Amygdala (tissue), 56 donors: ENCODE results near the gene OS9.
"Not testable (repeated sequence)": the region's sequence is repeated elsewhere in the genome, so short reads cannot be mapped to it uniquely, and the experiment has no call there.

Experiments used
- DNase-seq, 56 donors: peaks; one replicate each; lab custom pipeline; 2025; lab: John Stamatoyannopoulos, UW

Gene OS9

DNA sequence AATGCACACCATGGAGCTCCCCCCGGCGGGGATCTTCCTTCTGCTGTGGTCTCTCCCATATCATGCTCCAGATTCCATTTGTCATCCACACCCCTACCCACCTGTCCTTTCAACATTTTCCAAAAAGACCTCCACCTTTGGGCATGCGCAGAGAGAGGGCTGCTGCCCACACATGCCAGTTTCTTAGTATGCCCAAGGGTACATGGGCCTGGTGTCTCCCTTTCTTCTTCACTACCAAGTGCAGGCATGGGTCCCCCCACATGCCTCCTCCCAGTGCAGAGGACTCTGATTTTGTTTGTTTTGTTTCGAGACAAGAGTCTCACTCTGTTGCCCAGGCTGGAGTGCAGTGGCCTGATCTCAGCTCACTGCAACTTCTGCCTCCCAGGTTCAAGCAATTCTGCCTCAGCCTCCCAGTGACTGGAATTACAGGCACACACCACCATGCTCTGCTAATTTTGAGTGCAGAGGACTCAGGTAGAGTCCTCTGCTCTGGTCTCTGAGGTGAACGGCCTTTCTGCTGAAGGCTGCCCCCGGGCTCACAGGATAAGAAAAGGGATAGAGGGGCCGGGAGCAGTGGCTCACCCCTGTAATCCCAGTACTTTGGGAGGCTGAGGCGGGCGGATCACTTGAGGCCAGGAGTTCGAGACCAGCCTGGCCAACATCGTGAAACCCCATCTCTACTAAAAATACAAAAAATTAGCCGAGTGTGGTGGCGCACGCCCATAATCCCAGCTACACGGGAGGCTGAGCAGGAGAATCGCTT is 28.1 kb downstream of the OS9 start:
- not testable (repeated sequence) for DNase-seq

DNA sequence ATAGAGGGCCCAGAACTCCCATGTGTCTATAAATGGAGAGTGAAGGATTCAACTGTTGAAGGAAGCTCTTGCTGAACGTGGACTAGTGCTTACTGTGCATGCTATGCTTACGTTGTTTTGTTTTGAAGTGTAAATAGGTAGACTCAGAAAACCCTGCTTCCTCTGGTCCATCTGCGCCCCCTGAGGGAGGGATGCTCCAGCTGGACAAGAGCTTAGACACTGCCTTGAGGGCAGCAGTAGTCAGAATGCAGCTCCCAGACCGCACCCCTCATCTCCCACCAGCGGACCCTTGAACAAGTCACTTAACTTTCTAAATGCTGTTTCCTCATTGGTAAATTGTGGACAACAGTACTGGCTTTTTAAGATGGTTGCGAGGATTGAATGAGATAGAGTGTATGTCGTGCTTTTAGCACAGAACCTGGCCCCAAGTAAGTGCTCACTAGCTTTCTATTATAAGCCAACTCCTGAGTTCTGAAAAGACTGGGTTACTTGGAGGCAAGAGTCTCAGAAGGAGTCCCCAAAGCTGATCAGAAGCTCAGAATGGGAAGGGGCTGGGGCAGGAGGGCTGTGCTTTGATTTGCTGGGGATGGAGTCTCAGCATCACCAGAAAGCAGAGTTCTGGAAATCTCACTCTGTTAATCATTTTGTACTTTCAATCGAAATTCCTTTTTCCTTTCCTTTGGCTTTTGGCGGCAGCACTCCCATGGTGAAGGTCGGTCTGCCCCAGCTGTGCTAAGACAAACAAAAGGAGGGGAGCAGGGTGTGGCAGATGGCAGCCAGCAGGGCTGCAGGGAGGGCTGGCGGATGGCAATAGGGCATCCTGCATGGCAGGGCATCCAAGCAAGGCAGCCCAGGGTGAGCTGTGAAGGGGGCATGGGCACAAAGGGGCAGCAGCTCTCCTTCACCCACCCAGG is 29.0 kb downstream of the OS9 start:
- no peak for DNase-seq

DNA sequence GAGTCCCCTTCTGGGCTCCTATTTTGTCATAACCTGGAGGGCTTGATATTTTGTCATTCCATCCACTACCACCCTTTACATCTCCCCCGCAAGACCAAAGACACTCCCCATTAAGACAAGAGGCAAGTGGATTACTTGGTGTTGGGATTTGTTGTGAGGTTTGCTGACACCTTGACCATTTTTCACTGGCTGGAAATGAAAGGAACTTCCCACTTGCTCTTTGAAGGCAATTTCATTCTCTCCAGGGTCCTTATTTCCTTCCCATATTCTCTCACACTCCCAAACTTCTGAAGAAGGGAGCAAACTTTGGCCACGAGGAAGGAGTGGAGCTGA is 29.7 kb downstream of the OS9 start:
- no peak for DNase-seq

DNA sequence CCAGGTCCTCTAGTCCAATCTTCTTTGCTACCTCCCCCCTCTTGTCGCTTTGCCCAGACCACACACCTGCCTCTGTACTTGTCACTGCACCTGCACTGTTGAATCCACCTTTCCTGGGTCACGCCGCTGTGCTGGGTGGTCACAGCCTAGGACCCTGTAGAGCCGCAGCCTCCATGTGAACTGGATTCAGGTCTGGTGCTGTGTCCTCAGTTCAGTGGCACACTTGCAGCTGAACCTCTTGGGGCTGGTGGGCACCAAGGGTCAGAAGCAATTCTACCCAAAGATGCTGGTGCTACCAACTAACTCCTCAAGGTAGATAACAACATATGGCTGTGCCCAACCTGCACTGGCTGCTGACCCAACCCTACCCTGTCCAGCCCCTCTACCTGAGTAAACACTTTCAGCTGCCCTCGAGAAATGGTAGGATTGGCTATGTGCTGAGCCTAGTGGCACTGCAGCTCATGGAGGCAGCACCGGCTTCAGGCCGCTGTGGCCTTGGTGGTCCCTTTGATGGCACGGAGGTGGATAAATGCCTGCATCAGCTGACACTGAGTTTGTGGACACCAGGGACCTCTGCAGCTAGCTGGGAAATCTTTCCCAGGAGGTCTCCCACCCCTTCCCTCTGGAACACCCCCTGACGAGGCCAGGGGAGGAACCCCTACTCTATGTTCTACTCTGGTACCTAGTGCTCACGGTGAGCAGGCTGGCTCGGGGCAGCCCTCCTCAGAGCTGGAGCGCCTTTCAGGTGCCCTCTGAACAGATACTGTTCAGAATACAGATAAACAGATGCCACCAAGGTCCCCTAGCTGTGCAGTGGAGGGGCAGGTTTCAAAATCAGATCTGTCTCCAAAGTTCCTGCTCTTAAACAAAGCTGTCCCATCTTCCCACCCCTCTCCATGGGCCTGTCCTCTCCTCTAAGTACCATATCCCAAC is 30.3 kb downstream of the OS9 start:
- DNase-seq = no peak

DNA sequence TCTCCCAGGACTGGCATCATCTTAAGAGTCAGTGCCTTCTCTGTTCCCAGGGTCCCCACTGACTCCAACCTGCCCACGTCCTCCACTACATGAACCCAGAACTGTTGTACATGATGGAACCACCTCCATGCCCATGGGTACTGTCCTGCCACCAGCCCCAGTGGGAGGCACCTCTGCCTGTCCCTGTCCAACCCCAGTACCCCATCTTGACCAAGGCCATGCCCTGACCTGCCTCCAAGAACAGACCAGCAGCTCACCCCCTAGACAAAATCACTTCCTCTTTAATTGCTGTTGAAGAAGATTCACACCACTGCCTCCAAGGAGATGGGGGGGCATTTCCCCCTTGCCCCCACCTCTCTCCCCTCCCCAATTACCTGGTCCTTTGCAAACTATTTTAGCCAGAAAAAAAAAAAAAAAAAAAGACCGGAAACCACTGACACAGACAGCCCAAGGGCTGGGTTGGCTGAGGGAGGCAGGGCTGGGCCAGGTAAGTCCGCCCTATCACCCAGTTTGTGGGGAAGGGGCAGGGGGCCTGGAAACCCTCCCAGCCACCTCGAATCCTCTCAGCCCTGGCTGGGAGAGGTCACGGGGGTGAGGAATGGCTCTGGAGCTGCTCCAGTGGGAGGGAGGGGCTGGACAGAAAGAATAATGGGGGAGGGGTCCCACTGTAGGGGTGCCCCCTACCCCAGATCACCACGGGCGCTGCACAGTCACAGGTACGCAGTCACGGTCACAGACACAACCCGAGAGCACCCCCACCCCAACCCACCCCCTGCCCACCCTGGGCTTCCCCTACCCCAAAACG is 31.2 kb downstream of the OS9 start:
- DNase-seq = no peak

DNA sequence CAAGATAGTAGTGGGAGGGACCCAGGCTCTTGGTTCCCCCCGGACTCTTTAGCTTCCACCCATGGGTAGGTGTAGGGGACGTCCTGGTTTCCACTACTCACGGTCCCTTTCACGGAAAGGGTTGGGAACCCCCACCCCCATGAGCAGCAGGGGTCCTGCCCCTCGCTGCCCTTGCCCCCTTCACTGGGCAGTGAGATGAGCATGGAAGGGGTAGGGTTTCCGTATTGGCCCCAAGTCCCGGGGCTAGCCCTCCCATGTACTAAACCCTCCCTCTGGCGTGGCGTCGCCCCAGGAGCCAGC is 31.9 kb downstream of the OS9 start:
- DNase-seq = no peak

DNA sequence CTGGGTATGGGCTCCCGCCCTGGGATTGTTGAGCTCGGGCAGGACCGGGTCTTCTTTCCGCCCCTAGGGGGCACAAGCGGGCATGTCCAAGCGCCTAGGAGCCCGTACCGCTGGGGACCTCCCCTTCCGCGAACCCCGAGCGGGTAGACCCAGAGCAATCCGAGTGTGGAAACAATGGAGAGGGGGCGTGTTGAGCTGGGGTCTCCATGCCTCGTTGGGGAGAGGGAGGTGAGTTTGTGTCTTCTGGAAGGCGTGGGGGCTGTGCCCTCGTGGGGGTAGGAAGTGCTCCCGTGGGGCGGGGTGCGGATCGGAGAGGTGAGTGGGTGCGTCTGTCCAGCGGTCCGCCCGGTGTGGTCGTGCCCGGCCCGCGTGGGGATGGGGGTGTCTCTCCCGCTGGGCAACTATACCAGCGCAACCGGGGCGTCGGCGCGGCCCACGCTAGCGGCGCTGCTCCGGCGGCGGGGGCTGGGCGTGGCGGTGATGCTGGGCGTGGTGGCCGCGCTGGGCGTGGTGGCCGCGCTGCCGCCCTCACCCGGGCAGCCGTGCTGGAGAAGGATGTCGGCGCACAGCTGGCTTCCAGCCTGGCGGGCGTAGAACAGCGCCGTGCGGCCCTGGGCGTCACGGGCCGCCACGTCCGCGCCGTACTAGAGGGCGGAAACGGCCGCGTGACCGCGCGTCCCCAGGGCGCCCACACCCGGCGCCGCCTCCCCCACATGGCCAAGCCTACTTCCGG is 32.4 kb downstream of the OS9 start:
- DNase-seq = peak in 37 of 56 donors; percentile 17 to 72 (median 37)

DNA sequence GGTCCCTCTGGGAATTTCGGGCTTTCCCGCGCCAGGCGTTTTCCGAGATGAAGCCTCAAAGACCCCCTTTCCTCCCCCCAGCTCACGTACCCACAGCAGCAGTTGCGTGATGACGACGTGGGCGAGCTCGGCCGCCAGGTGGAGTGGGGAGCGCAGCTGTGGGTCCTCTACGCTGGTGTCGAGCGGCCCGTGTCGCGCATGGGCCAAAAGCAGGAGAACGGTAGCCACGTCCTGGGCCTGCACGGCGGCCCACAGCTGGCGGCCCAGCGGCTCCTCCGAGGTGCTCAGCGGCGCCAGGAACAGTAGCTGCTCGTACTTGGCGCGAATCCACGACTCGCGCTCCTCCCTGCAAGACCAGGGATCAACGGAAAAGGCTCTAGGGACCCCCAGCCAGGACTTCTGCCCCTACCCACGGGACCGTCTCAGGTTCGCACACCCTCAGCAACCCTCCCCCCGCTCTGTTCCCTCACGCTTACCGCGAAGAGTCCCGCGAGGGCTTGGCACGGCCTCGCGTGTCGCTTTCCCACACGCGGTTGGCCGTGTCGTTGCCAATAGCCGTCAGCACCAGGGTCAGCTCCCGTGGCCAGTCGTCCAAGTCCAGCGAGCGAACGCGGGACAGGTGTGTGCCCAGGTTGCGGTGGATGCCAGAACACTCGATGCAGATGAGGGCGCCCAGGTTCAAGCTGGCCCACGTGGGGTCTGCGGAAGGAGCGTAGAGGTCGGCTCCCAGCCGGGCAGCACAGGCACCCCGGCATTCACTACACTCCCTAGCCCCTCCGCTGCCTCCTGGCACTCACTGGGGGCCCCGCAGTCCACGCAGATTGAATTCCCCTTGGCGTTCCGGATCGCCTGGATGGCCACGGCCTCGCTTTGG is 33.2 kb downstream of the OS9 start:
- peak in 2 of 56 donors; percentile 12 to 34 for DNase-seq

DNA sequence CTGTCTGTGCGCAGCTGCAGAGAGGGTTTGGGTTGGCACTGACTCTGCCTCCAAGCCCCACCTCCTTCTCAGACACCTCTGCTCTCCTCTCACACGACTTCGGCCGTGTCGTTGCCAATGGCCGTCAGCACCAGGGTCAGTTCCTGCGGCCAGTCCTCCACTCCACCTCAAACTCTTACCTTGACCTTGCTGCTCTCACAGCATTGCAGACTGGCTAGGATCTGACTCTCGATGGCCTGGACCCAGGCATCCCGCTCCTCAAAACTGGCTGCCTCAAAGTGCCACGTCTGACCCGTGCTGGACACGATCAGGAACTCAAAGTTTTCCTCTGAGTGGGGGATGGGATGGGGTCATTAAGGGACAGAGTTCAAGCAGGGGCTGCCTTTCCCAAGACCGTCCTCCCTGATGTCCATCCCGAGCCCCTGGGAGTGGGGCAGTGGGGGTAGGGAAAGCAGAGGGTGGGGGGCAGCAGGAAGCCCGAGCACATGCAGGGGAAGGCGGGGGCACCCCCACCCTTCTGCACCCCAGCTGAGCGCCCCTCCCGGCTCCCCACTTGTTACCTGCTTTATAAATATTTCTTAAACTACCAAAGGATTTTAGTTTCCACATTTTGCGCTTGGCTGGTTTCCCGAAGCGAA is 33.9 kb downstream of the OS9 start:
- DNase-seq = no peak

DNA sequence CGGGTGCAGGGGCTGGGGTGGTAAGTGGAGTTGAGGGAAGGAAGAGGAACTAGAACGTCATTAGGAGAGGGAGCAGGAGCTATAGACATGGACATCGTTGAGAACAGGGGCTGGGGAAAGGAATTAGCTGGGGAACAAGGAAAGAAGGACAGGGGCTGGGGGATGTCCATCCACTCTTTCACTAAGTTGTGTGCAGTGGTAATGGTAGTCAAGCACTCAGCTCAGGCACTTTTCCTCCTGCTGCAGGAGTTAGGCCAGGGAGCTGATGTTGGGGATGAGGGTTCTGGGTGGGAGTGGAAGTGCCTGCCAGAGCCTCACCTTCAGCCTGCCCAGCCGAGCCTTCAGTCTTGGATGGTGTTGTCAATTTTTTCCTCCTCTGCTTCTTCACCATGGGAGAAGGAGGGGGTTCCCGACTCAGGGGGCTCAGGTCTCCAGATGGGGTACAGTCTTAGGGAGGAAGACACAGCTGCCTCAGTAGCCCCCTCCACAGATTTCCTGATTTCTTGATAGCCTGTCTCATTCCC is 35.5 kb downstream of the OS9 start:
- DNase-seq = no peak

DNA sequence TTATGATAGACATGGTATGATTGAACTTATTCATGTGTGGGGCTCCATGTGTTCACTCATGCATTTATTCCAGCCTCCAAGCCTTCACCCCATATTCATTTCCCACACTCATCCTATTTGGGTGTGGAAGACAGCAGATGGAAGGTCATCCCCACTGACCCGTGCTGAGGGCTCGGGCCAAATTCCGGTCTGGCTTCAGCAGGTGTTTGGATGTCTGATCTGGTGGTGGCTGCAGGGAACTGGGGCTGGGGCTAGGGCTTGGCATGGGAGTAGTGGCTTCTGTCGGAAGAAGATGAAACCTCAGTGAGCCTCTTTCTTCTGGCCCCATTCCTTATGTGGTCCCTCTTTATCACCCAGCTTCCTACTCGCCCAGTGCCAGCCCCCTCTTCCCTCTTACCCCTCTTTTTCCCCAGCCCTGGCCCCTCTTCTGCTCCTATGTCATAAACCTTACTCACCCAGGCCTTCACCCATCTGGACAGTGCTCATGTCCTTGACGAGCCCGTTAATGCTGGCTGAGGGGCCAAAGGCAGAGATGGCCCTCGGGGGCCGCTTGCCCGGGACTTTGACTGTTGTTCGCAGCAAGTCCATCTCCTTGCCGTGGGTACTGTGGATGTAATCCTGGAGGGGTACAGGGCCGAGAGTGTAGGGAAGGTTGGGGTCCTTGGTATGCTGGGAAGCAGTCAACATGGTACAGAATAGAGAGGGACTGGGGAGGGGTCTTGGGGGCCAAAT is 36.6 kb downstream of the OS9 start:
- DNase-seq = no peak

DNA sequence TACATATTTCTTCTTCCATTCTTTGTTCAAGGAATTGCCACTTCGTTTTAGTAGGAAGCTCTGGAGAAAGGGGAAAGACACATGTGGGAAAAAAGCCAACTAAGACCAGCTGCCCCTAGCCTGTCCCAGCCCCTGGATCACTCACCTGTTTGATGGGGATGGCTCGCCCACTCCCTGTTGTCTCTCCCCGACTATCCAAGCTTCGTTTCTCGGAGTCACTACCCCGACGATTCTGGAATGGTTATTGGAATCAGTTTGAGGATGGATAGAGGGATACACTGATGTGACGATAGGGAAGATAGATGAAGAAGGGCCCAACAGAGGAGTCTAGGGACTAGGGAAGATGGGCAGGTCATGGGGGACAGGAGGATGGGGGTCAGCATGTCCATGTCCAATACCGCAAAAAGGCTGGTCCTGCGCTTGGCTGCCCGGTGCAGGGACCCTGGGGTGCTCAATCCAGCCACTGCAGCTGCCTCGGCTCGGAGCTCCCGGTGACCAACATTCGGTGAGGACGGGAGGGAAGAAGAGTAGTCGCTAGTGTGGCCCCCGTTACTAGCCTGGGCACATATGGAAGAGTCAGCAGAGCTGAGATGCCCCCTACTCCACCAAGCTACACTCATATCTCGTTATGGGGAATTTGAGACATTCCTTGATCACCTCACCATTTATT is 37.6 kb downstream of the OS9 start:
- DNase-seq = no peak

DNA sequence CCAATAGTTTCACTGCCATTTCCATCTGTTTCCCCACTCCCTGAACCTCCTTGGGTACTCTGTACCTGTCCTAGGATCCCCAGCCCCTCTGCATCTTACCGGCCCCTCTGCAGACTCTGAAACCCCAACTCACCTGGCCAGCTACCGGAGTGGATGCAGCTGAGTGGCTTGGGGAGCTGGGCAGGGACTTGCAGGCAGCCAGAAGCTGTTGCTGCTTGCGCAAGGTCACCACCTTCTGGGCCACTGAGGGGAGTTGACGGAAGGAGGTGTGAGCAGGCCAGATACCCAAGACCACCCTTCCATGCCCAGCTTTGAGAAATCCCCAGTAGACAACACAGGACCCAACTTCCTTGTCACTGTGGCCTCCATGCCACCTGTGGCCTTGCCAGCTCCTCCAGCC is 38.3 kb downstream of the OS9 start:
- no peak for DNase-seq

DNA sequence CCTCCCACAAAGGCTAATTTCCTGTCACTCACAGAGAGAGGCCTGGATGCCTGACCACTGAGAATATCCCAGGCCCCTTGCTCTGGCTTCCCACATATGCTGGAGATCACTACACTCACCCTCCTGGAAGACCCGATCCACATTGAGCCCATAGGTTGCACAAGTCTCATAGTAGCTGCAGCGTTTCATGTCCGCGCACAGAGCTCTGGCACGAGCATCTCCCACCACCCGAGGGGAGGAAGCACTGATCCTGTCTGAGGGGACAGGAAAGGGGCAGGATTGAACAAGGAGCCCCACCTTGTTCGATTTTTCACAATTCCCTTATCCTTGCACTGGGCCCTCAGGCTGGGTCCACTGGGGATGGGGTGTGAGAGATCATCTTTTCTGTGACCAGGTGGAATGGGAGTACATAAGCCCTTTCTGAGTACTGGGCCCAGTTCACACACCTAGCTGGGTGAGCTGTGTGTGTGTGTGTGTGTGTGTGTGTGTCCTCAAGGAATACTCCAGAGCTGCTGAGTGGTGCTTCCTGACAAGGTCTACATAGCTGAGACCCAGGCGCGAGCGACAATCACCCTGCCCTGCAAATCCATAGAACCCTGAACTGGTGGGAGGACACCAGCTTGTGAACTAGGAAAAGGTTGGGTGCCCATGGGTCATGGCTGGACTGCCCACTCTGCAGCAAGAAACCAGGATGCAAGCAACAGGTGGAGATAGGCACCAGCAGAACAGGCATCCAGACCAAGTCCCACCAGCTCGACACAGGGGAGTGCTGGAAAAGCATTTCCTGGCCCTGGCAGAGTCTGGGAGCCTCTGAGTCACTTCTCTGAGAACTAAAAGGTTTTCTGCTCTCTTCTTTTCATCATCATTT is 39.0 kb downstream of the OS9 start:
- no peak for DNase-seq

DNA sequence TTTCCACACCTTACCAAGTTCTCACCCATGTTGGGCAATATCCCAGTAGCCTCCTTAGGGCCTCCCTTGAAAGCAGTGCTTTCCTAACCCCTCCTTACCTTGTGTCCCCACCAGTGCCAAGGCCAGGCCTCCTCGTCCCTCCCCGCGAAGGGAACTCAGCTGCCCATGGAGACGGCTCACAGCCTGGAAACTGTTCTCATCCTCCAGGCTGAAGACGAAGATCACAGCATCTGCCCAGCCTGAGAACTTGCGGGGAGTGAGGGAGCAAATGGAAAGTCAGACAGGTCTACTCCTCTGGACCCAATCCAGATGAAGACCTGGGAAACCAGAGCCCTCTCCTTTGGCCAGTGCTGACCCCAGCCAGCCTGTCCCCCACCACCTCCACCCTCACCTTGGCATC is 40.0 kb downstream of the OS9 start:
- no peak for DNase-seq

DNA sequence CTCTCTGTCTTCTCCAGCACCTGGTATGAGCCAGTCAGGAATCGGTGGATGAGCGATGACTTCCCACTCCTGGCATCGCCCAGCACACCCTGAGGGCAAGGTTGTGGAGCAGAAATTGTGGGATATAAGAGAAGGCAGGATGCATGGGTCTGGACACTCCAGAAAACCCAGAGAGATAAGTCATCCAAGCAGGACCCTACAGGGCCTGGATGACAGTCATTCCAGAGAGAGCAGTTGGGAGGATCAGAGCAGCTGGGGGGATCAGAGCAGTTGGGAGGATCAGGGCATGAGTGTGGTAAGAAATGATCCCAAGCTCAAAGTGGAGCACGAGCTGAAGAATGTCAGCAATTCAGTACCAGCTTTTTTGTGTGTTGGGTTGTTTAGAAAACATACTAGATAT is 40.7 kb downstream of the OS9 start:
- DNase-seq = no peak
